Measurements from ENCODE around the gene SH2D7. TPM values are rescaled to one million over a fixed set of nuclear protein-coding genes. Genes with fewer than 3 reads are reported as not detected.
A peak's percentile ranks its signal among the peaks of the same experiment; 100 is the strongest.

Gene SH2D7
- total RNA-seq, 2 experiments from 2014 or later = not detected

GRCh38 chr15:78072080-78072892 is 20.1 kb upstream of the SH2D7 start:
- CTCF ChIA-PET = interaction anchor here (0.8 to 1.1 kb wide), 4 partner anchors 22 to 67 kb away, joined by 3 to 5 read pairs (median 4); partner anchors contain the start of gene CIB2

GRCh38 chr15:78073046-78073787 is 19.1 kb upstream of the SH2D7 start:
- CTCF ChIA-PET = interaction anchor here (0.6 to 1.1 kb wide), 5 partner anchors 23 to 74 kb away, joined by 3 to 5 read pairs (median 3); partner anchors contain the start of gene CIB2
- H3K9me3 Mint-ChIP-seq = no peaks in the 10 kb centered on the region
- peak overlapping the region; percentile 73 for H3K27ac Mint-ChIP-seq
- intact Hi-C loops (cut with micrococcal nuclease) = loop anchor here (10.0 kb wide), 1 partner anchor 1078 kb away; the partner anchor contains the start of gene PSTPIP1
- no peaks in the 10 kb centered on the region for H3K27me3 Mint-ChIP-seq (ENCODE audit: low read depth)
- peak overlapping the region; percentile 41 for H3K4me3 Mint-ChIP-seq
- peaks cover 5% of the 10 kb centered on the region for H3K36me3 Mint-ChIP-seq (ENCODE audit: low read depth)
- peaks cover 52% of the 10 kb centered on the region for H3K4me1 Mint-ChIP-seq (ENCODE audit: low read depth)
- DNase-seq = no peak

More at GRCh38 chr15:78072080-78072892, 20.1 kb upstream of the SH2D7 start:
- Mint-ChIP-seq H3K4me3 (peak overlapping the region; percentile 41), H3K9me3 (no peaks in the 10 kb centered on the region), H3K4me1 (ENCODE audit: low read depth) (peaks cover 47% of the 10 kb centered on the region), H3K27ac (peak overlapping the region; percentile 73), H3K27me3 (ENCODE audit: low read depth) (no peaks in the 10 kb centered on the region), H3K36me3 (ENCODE audit: low read depth) (peaks cover 5% of the 10 kb centered on the region)
- peak; percentile 50 for DNase-seq
- intact Hi-C loops (cut with micrococcal nuclease) = loop anchor here (10.0 kb wide), 1 partner anchor 1077 kb away; the partner anchor contains the start of gene PSTPIP1

GRCh38 chr15:78075490-78076230 is 16.7 kb upstream of the SH2D7 start:
- no peak for DNase-seq
- intact Hi-C loops (cut with micrococcal nuclease) = loop anchor here (2.0 to 10.0 kb wide), 2 partner anchors 27 to 1081 kb away; partner anchors contain the start of gene PSTPIP1
- Mint-ChIP-seq H3K27ac (peak overlapping the region; percentile 95), H3K4me1 (ENCODE audit: low read depth) (peaks cover 53% of the 10 kb centered on the region), H3K9me3 (no peaks in the 10 kb centered on the region), H3K4me3 (peak overlapping the region; percentile 100), H3K27me3 (ENCODE audit: low read depth) (no peaks in the 10 kb centered on the region), H3K36me3 (ENCODE audit: low read depth) (peaks cover 5% of the 10 kb centered on the region)
- CTCF ChIA-PET = interaction anchor here (0.6 to 1.3 kb wide), 7 partner anchors 24 to 116 kb away, joined by 3 to 7 read pairs (median 3); no protein-coding TSS in a partner anchor

GRCh38 chr15:78076231-78077052 is 15.9 kb upstream of the SH2D7 start:
- peaks cover 47% of the 10 kb centered on the region for H3K4me1 Mint-ChIP-seq (ENCODE audit: low read depth)
- no peaks in the 10 kb centered on the region for H3K9me3 Mint-ChIP-seq
- peak overlapping the region; percentile 100 for H3K4me3 Mint-ChIP-seq
- H3K27ac Mint-ChIP-seq = peak overlapping the region; percentile 95
- no peaks in the 10 kb centered on the region for H3K27me3 Mint-ChIP-seq (ENCODE audit: low read depth)
- CTCF ChIA-PET = interaction anchor here (0.7 to 1.5 kb wide), 10 partner anchors 8 to 117 kb away, joined by 3 to 7 read pairs (median 3); no protein-coding TSS in a partner anchor
- peaks cover 5% of the 10 kb centered on the region for H3K36me3 Mint-ChIP-seq (ENCODE audit: low read depth)
- intact Hi-C loops (cut with micrococcal nuclease) = loop anchor here (2.0 to 10.0 kb wide), 2 partner anchors 26 to 1082 kb away; partner anchors contain the start of gene PSTPIP1
- DNase-seq = no peak

GRCh38 chr15:78077053-78077870 is 15.1 kb upstream of the SH2D7 start, which contains the start of gene TBC1D2B:
TSS of gene TBC1D2B (minus strand) at chr15:78077711. CDS start at chr15:78077652, 59 bp downstream.
- H3K36me3 Mint-ChIP-seq (ENCODE audit: low read depth) = peaks cover 5% of the 10 kb centered on the region
- no peaks in the 10 kb centered on the region for H3K27me3 Mint-ChIP-seq (ENCODE audit: low read depth)
- H3K9me3 Mint-ChIP-seq = no peaks in the 10 kb centered on the region
- CTCF ChIA-PET = interaction anchor here (0.9 to 1.6 kb wide), 3 partner anchors 9 to 35 kb away, joined by 3 to 6 read pairs (median 3); no protein-coding TSS in a partner anchor
- peak within 1 kb of the TSS; percentile 95 for H3K27ac Mint-ChIP-seq
- peaks cover 39% of the 10 kb centered on the region for H3K4me1 Mint-ChIP-seq (ENCODE audit: low read depth)
- intact Hi-C loops (cut with micrococcal nuclease) = loop anchor here (2.0 to 10.0 kb wide), 2 partner anchors 26 to 1082 kb away; partner anchors contain the start of gene PSTPIP1
- peak within 1 kb of the TSS; percentile 100 for H3K4me3 Mint-ChIP-seq
- DNase-seq = peak; percentile 74

GRCh38 chr15:78077871-78078210 is 14.5 kb upstream of the SH2D7 start:
- peak overlapping the region; percentile 84 for H3K27ac Mint-ChIP-seq
- no peak for DNase-seq
- no peaks in the 10 kb centered on the region for H3K9me3 Mint-ChIP-seq
- H3K4me1 Mint-ChIP-seq (ENCODE audit: low read depth) = peaks cover 35% of the 10 kb centered on the region
- H3K27me3 Mint-ChIP-seq (ENCODE audit: low read depth) = no peaks in the 10 kb centered on the region
- peaks cover 5% of the 10 kb centered on the region for H3K36me3 Mint-ChIP-seq (ENCODE audit: low read depth)
- intact Hi-C loops (cut with micrococcal nuclease) = loop anchor here (2.0 to 10.0 kb wide), 2 partner anchors 25 to 1083 kb away; partner anchors contain the start of gene PSTPIP1
- peak overlapping the region; percentile 84 for H3K4me3 Mint-ChIP-seq
- CTCF ChIA-PET = interaction anchor here (0.9 to 1.6 kb wide), 3 partner anchors 10 to 34 kb away, joined by 3 to 6 read pairs (median 3); no protein-coding TSS in a partner anchor

GRCh38 chr15:78079298-78080087 is 12.9 kb upstream of the SH2D7 start:
- intact Hi-C loops (cut with micrococcal nuclease) = loop anchor here (10.0 kb wide), 1 partner anchor 1085 kb away; the partner anchor contains the start of gene PSTPIP1
- CTCF ChIA-PET = interaction anchor here (0.5 to 1.3 kb wide), 6 partner anchors 29 to 161 kb away, joined by 3 to 6 read pairs (median 3); no protein-coding TSS in a partner anchor
- Mint-ChIP-seq H3K9me3 (no peaks in the 10 kb centered on the region), H3K4me1 (ENCODE audit: low read depth) (peaks cover 24% of the 10 kb centered on the region), H3K36me3 (ENCODE audit: low read depth) (peaks cover 5% of the 10 kb centered on the region), H3K27me3 (ENCODE audit: low read depth) (no peaks in the 10 kb centered on the region), H3K27ac (no peak overlapping the region), H3K4me3 (no peak overlapping the region)
- DNase-seq = no peak

- H3K9me3 Mint-ChIP-seq = no peaks in the 10 kb centered on the region
- intact Hi-C loops (cut with micrococcal nuclease) = no loop called here
- CTCF ChIA-PET = interaction anchor here (1.0 to 1.3 kb wide), 3 partner anchors 30 to 160 kb away, joined by 3 to 5 read pairs (median 3); no protein-coding TSS in a partner anchor
- peaks cover 20% of the 10 kb centered on the region for H3K4me1 Mint-ChIP-seq (ENCODE audit: low read depth)
- no peaks in the 10 kb centered on the region for H3K27me3 Mint-ChIP-seq (ENCODE audit: low read depth)
- DNase-seq = no peak
- no peak overlapping the region for H3K27ac Mint-ChIP-seq
- no peak overlapping the region for H3K4me3 Mint-ChIP-seq
- peaks cover 5% of the 10 kb centered on the region for H3K36me3 Mint-ChIP-seq (ENCODE audit: low read depth)
Measured at GRCh38 chr15:78080088-78080460, 12.3 kb upstream of the SH2D7 start.

- H3K9me3 Mint-ChIP-seq = no peaks in the 10 kb centered on the region
- peaks cover 11% of the 10 kb centered on the region for H3K4me1 Mint-ChIP-seq (ENCODE audit: low read depth)
- no peak overlapping the region for H3K27ac Mint-ChIP-seq
- no peaks in the 10 kb centered on the region for H3K36me3 Mint-ChIP-seq (ENCODE audit: low read depth)
- H3K4me3 Mint-ChIP-seq = no peak overlapping the region
- CTCF ChIA-PET = interaction anchor here (1.2 to 1.4 kb wide), 4 partner anchors 12 to 31 kb away, joined by 3 to 4 read pairs (median 3); no protein-coding TSS in a partner anchor
- H3K27me3 Mint-ChIP-seq (ENCODE audit: low read depth) = no peaks in the 10 kb centered on the region
- no peak for DNase-seq
- intact Hi-C loops (cut with micrococcal nuclease) = no loop called here
Measured at GRCh38 chr15:78082106-78082742, 10.1 kb upstream of the SH2D7 start.
